ENCODE results near the gene POLR2L. TPM values are rescaled to one million over a fixed set of nuclear protein-coding genes. Genes with fewer than 3 reads are reported as not detected.

The POLR2L gene
- total RNA-seq, 4 donors from 2014 or later, result 66.0 to 94.6 (median 81.2) TPM

DNA sequence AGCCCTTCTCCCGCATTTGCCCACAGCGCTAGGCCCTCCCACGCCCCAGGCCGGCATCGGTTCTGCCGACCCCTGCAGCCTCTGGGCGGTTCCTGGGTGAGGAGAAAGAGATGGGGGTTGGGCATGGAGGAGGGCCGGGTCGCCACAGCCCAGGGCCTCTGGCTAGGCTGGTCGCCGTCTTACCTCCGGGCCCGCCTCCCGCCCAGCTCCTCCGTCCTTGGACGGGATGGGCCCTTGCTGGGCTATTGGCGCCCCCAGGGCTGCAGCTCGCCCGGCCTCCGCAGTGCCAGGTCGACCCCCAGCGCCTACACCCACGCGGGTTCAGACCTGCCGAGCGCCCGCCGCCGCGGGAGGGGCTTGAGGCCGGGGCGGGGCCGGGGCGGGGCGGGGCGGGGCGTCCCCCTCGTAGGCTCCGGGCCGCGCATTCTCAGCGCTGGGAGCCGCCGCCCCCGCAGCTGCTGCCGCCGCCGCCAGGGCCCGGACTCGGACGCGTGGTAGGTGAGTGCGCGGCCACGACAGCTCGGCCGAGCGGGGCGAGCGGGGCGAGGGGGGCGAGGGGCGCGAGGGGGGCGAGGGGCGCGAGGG, 9.7 kb downstream of the POLR2L start, which contains the start of gene CD151:
TSS of gene CD151 (plus strand) at position 424 of the 585 bp plus-strand sequence. CDS start 3,118 bp downstream, outside the sequence.
- peak; percentile 34 to 65 for ATAC-seq
- Histone ChIP-seq H3K27me3 (peaks cover 13 to 27% (median 22%) of the 10 kb centered on the region in 3 donors), H3K36me3 (peaks cover 0 to 19% of the 10 kb centered on the region in 2 donors), H3K27ac (peak within 1 kb of the TSS; percentile 84 to 97 (median 88)), H3K4me3 (peak within 1 kb of the TSS; percentile 63 to 81 (median 68)), H3K4me1 (peaks cover 22 to 40% of the 10 kb centered on the region in 2 donors), H3K9me3 (no peaks in the 10 kb centered on the region)
- in situ Hi-C loops (cut with MboI; ENCODE audit: low sequenced_read_pairs in 4 of 4), result no loop called here
- DNase-seq, result peak in 1 of 2 donors; percentile 44
- peak in 1 of 2 donors; percentile 17 for TF ChIP-seq POLR2A (IDR thresholded peaks at IDR 0.05)
- TF ChIP-seq CTCF (IDR thresholded peaks at IDR 0.05 in 4 of 5, conservative IDR thresholded peaks at IDR 0.05 in 1 of 5), result peak in 1 of 5 experiments; percentile 45
- intact Hi-C loops (cut with DNase I; ENCODE audit: low total_unique reads), result loop anchor here (1.0 kb wide), 1 partner anchor 9 kb away; no protein-coding TSS in a partner anchor

DNA sequence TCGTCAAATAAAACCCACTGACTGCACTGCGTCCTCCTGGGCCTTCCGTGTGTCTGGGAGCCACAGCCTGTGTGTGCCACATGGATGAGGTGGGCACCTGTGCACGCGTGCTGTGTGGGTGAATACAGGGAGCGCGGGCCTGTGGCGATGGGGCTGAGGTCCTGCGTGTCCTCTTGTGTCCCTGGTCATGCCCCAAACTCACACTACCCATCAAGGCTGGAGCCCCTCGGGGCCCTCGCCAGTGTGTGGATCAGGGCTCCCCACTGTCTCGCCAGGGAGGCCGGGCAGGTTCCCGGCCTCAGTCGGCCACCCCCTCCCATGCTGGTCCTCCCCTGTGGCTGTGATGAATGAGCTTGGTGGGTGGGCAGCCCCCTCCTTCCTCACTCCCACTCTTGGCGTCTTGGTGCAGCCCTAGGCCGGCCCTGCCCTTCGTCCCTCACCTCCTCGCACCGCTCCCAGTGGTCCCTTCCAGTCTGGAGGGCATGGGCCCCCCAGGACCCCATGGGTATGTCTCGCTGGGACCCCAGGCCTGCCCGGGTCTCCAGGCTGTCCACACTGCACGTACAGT, 10.3 kb downstream of the POLR2L start:
- Histone ChIP-seq H3K4me3 (peak overlapping the region; percentile 50 to 81 (median 64)), H3K27me3 (peaks cover 13 to 31% (median 25%) of the 10 kb centered on the region in 3 donors), H3K27ac (peak overlapping the region; percentile 48 to 85 (median 79)), H3K4me1 (peaks cover 22 to 40% of the 10 kb centered on the region in 2 donors), H3K36me3 (peaks cover 0 to 14% of the 10 kb centered on the region in 2 donors), H3K9me3 (no peaks in the 10 kb centered on the region)
- intact Hi-C loops (cut with DNase I; ENCODE audit: low total_unique reads) (no loop called here), in situ Hi-C loops (cut with MboI; ENCODE audit: low sequenced_read_pairs in 4 of 4) (no loop called here)
- TF ChIP-seq POLR2A (IDR thresholded peaks at IDR 0.05) (no peak), CTCF (IDR thresholded peaks at IDR 0.05 in 4 of 5, conservative IDR thresholded peaks at IDR 0.05 in 1 of 5) (no peak)
- DNase-seq (no peak), ATAC-seq (no peak)

- DNase-seq, result peak in 1 of 2 donors; percentile 52
- H3K36me3 ChIP-seq, result peaks cover 0 to 6% of the 10 kb centered on the region in 2 donors
- H3K27ac ChIP-seq, result peak overlapping the region in 1 of 4 donors; percentile 85
- TF ChIP-seq CTCF (IDR thresholded peaks at IDR 0.05 in 4 of 5, conservative IDR thresholded peaks at IDR 0.05 in 1 of 5) (no peak), POLR2A (IDR thresholded peaks at IDR 0.05) (peak in 1 of 2 donors; percentile 11)
- peaks cover 22 to 44% of the 10 kb centered on the region in 2 donors for H3K4me1 ChIP-seq
- H3K4me3 ChIP-seq, result no peak overlapping the region
- H3K9me3 ChIP-seq, result no peaks in the 10 kb centered on the region
- H3K27me3 ChIP-seq, result peaks cover 13 to 37% (median 28%) of the 10 kb centered on the region in 3 donors
- ATAC-seq, result no peak
- in situ Hi-C loops (cut with MboI; ENCODE audit: low sequenced_read_pairs in 4 of 4), result no loop called here
- intact Hi-C loops (cut with DNase I; ENCODE audit: low total_unique reads), result no loop called here
These were observed 11.0 kb downstream of the POLR2L start for GRCh38 chr11:831118-831864.

DNA sequence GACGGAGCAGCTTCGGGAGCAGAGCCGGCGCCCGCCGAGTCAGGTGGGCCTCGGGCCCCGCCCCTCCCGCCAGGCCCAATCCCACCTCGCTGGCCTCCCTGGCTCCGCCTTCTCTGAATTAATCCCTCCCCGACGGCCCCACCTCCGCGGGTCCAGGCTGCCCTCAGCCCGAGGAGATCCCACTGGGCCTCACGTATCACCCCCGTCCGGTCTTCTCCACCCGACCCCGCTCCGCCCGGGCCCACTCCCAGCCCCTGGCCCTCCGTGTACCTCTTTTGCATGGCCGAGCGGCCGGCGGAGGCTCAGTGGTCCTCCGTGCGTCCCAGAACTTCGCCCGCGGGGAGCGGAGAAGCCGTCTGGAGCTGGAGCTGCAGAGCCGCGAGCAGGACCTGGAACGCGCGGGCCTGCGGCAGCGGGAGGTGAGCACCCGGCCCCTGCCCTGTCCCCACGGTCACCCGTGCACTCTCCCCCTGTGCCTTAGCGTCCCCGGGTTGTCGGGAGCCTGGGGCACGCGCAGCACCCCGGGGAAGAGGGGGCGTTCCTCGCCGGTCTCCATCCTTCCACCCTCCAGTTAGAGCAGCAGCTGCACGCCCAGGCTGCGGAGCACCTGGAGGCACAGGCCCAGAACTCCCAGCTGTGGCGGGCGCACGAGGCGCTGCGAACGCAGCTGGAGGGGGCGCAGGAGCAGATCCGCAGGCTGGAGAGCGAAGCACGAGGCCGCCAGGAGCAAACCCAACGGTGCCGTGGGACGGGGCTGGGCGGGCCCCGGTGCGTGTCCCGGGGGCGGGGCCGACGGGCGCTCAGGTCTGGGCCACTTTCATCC, 11.8 kb downstream of the POLR2L start:
- intact Hi-C loops (cut with DNase I; ENCODE audit: low total_unique reads), result no loop called here
- ATAC-seq (no peak), DNase-seq (peak in 1 of 2 donors; percentile 63)
- Histone ChIP-seq H3K27ac (peak overlapping the region in 2 of 4 donors; percentile 69 to 75), H3K4me1 (peaks cover 22 to 44% of the 10 kb centered on the region in 2 donors), H3K9me3 (no peaks in the 10 kb centered on the region), H3K4me3 (peak overlapping the region; percentile 37 to 59 (median 47)), H3K27me3 (peaks cover 18 to 40% (median 36%) of the 10 kb centered on the region in 3 donors), H3K36me3 (peaks cover 0 to 1% of the 10 kb centered on the region in 2 donors)
- no peak for TF ChIP-seq CTCF (IDR thresholded peaks at IDR 0.05 in 4 of 5, conservative IDR thresholded peaks at IDR 0.05 in 1 of 5)
- no peak for TF ChIP-seq POLR2A (IDR thresholded peaks at IDR 0.05)
- in situ Hi-C loops (cut with MboI; ENCODE audit: low sequenced_read_pairs in 4 of 4), result no loop called here
